ENCODE data around the gene TRPV3. TPM values are rescaled to one million over a fixed set of nuclear protein-coding genes. Genes with fewer than 3 reads are reported as not detected.

TRPV3 gene
- total and polyA plus RNA-seq, 10 donors = 0.13 to 2.0 (median 0.99) TPM

GRCh38 chr17:3594976-3595375, 37.4 kb upstream of the TRPV3 start:
- Histone ChIP-seq H3K36me3 (peaks cover 0 to 56% (median 7%) of the 10 kb centered on the region in 6 donors), H3K9me3 (no peaks in the 10 kb centered on the region), H3K27me3 (replicated peaks in 1 of 7) (no peaks in the 10 kb centered on the region), H3K4me3 (no peak overlapping the region), H3K27ac (no peak overlapping the region), H3K4me1 (peaks cover 0 to 4% (median 0%) of the 10 kb centered on the region in 6 donors)
- no peak for DNase-seq
- WGBS, 5 donors = 85 to 95% (median 88%) methylated on average over 14 to 15 of the region's 15 CpGs
- TF ChIP-seq POLR2A (IDR thresholded peaks at IDR 0.05) (no peak), POLR2AphosphoS5 (IDR thresholded peaks at IDR 0.05) (no peak), CTCF (IDR thresholded peaks at IDR 0.05 in 8 of 11, conservative IDR thresholded peaks at IDR 0.05 in 3 of 11) (no peak)
- intact Hi-C loops (cut with DNase I; ENCODE audit: low total_unique reads) = no loop called here

GRCh38 chr17:3594051-3594800, 36.6 kb upstream of the TRPV3 start:
- intact Hi-C loops (cut with DNase I; ENCODE audit: low total_unique reads) = no loop called here
- Histone ChIP-seq H3K27me3 (replicated peaks in 1 of 7) (no peaks in the 10 kb centered on the region), H3K36me3 (peaks cover 0 to 64% (median 13%) of the 10 kb centered on the region in 6 donors), H3K27ac (no peak overlapping the region), H3K9me3 (no peaks in the 10 kb centered on the region), H3K4me1 (peaks cover 0 to 4% (median 0%) of the 10 kb centered on the region in 6 donors), H3K4me3 (no peak overlapping the region)
- TF ChIP-seq POLR2A (IDR thresholded peaks at IDR 0.05) (no peak), CTCF (IDR thresholded peaks at IDR 0.05 in 8 of 11, conservative IDR thresholded peaks at IDR 0.05 in 3 of 11) (no peak), POLR2AphosphoS5 (IDR thresholded peaks at IDR 0.05) (no peak)
- no peak for DNase-seq
- 77 to 89% (median 84%) methylated on average over 9 to 11 of the region's 11 CpGs for WGBS, 5 donors

- Histone ChIP-seq H3K27ac (no peak overlapping the region), H3K9me3 (no peaks in the 10 kb centered on the region), H3K36me3 (peaks cover 0 to 72% (median 15%) of the 10 kb centered on the region in 6 donors), H3K4me3 (no peak overlapping the region), H3K4me1 (peaks cover 0 to 4% (median 0%) of the 10 kb centered on the region in 6 donors), H3K27me3 (replicated peaks in 1 of 7) (no peaks in the 10 kb centered on the region)
- WGBS, 5 donors = 91 to 99% (median 93%) methylated on average over 5 of the region's 5 CpGs
- intact Hi-C loops (cut with DNase I; ENCODE audit: low total_unique reads) = no loop called here
- DNase-seq = no peak
- TF ChIP-seq POLR2AphosphoS5 (IDR thresholded peaks at IDR 0.05) (no peak), CTCF (IDR thresholded peaks at IDR 0.05 in 8 of 11, conservative IDR thresholded peaks at IDR 0.05 in 3 of 11) (no peak), POLR2A (IDR thresholded peaks at IDR 0.05) (no peak)
These were observed 35.8 kb upstream of the TRPV3 start for GRCh38 chr17:3593384-3593783.

GRCh38 chr17:3592216-3592860, 34.7 kb upstream of the TRPV3 start:
- no peak for DNase-seq
- Histone ChIP-seq H3K4me1 (peaks cover 0 to 4% (median 0%) of the 10 kb centered on the region in 6 donors), H3K4me3 (no peak overlapping the region), H3K27me3 (replicated peaks in 1 of 7) (no peaks in the 10 kb centered on the region), H3K36me3 (peaks cover 0 to 74% (median 21%) of the 10 kb centered on the region in 6 donors), H3K9me3 (no peaks in the 10 kb centered on the region), H3K27ac (no peak overlapping the region)
- intact Hi-C loops (cut with DNase I; ENCODE audit: low total_unique reads) = no loop called here
- WGBS, 5 donors = 86 to 95% (median 92%) methylated on average over 7 to 15 of the region's 15 CpGs
- TF ChIP-seq CTCF (IDR thresholded peaks at IDR 0.05 in 8 of 11, conservative IDR thresholded peaks at IDR 0.05 in 3 of 11) = no peak
- no peak for TF ChIP-seq POLR2A (IDR thresholded peaks at IDR 0.05)
- no peak for TF ChIP-seq POLR2AphosphoS5 (IDR thresholded peaks at IDR 0.05)
